Measurements from ENCODE around the gene ELMO1.

ELMO1 gene

DNA sequence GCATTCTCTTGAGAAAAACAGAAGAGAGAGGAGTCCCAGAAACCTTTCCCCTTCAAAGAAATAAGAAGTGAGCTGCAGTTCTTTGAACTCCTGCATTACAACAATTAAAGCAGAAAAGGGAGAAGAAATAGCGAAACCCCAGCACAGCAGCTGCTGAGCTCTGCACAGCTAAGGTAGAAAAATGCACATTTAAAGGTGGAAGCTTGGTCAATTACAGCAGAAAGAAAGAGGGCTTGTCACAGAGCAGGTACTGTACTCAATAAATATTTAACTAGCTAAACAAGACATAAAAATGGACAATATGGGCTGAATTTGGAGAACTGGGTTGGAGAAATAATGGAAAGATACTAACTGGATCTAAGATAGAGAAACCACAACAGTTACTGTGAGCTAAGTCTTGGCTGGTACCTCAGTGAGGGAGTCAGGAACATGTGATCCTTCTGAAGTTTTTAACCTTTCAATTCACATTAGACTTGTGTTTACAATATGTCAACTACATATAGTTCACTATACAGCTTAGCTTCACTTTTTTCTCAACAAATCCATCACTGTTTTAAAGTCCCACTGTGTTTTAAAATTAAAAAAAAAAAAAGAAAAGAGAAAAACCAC, 332.5 kb downstream of the ELMO1 start:
- Histone ChIP-seq H3K27ac (no peak overlapping the region), H3K4me1 (peaks cover 0 to 10% (median 0%) of the 10 kb centered on the region in 4 donors), H3K4me3 (no peak overlapping the region), H3K9me3 (no peaks in the 10 kb centered on the region), H3K36me3 (no peaks in the 10 kb centered on the region), H3K27me3 (no peaks in the 10 kb centered on the region)
- intact Hi-C loops (cut with DNase I; ENCODE audit: low total_unique reads), result no loop called here
- no peak for DNase-seq
- TF ChIP-seq, protein P1, sequence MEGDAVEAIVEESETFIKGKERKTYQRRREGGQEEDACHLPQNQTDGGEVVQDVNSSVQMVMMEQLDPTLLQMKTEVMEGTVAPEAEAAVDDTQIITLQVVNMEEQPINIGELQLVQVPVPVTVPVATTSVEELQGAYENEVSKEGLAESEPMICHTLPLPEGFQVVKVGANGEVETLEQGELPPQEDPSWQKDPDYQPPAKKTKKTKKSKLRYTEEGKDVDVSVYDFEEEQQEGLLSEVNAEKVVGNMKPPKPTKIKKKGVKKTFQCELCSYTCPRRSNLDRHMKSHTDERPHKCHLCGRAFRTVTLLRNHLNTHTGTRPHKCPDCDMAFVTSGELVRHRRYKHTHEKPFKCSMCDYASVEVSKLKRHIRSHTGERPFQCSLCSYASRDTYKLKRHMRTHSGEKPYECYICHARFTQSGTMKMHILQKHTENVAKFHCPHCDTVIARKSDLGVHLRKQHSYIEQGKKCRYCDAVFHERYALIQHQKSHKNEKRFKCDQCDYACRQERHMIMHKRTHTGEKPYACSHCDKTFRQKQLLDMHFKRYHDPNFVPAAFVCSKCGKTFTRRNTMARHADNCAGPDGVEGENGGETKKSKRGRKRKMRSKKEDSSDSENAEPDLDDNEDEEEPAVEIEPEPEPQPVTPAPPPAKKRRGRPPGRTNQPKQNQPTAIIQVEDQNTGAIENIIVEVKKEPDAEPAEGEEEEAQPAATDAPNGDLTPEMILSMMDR (IDR thresholded peaks at IDR 0.05), result no peak

DNA sequence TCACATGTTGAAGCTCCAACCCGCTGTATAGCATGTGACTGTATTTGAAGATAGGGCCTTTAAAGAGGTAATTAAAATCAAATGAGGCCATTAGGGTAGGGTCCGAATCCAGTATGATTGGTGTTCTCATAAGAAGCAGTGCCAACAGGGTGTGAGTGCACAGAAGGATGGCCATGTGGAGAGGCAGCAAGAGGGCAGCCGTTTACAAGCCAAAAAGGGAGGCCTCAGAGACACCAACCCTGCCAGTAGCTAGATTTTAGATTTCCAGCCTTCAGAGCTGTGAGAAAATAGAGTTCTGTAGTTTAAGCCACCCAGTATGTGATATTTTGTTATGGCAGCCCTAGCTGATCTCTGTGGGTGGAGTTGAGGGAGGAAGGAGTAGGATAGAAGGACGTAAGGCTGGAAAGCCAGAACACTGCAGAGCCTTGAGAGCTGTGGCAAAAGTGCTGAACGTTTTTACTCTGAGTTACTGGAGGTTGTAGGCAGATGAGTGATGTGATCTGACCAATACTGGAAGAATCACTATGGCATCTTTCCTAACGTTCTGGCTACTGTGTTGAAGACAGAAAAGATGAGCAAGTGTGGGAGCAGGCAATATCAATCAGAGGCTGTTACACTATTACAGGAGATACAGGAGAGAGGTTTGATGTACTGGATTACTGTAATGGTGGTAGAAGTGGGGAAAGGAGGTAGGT, 334.9 kb downstream of the ELMO1 start:
- TF ChIP-seq, protein P1 (IDR thresholded peaks at IDR 0.05), result no peak
- intact Hi-C loops (cut with DNase I; ENCODE audit: low total_unique reads), result no loop called here
- Histone ChIP-seq H3K27me3 (no peaks in the 10 kb centered on the region), H3K27ac (no peak overlapping the region), H3K4me3 (no peak overlapping the region), H3K36me3 (no peaks in the 10 kb centered on the region), H3K4me1 (peaks cover 0 to 3% (median 0%) of the 10 kb centered on the region in 4 donors), H3K9me3 (no peaks in the 10 kb centered on the region)
- DNase-seq, result no peak

DNA sequence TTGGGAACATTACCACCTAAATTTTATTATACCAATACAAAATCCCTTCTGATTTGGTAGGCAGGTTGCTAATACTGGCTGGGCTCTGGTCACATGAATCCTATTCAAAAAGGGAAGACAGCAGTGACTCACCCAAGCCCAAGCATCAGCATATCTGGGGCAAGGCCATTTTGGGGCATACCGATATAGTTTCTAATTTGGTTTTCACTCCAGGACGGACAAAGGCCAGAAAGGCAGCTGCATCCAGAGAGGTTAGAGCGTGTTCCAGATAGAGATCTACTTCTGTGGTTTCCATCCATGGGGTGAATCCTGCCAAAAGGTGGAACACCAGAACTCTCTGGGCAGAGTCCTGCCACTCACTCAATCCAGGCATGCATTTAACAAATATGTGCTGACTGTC, 335.8 kb downstream of the ELMO1 start:
- no peak overlapping the region for H3K27ac ChIP-seq
- no peaks in the 10 kb centered on the region for H3K9me3 ChIP-seq
- DNase-seq, result no peak
- H3K27me3 ChIP-seq, result no peaks in the 10 kb centered on the region
- no peak overlapping the region for H3K4me3 ChIP-seq
- TF ChIP-seq, protein P1 (IDR thresholded peaks at IDR 0.05), result no peak
- no peaks in the 10 kb centered on the region for H3K36me3 ChIP-seq
- no peaks in the 10 kb centered on the region for H3K4me1 ChIP-seq
- intact Hi-C loops (cut with DNase I; ENCODE audit: low total_unique reads), result no loop called here

DNA sequence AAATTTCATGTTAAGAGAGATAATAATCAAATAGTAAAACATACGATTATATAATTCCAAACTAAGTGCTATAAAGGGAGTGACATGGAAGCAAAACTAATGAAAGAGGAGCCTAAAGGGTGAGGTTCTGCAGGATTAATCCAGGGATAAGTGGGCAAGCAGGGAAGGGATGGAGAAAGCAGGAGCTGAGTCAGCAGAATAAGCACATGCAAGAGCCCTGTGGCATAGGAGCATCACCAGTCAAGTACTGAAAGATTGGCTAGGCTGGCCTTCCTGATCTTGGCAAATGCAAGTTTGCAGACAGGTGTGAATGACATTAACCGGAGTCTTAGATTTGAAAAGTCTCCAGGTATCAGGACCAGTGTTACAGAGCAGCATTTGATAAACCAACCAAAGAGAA, 336.4 kb downstream of the ELMO1 start:
- H3K27me3 ChIP-seq, result no peaks in the 10 kb centered on the region
- H3K36me3 ChIP-seq, result no peaks in the 10 kb centered on the region
- intact Hi-C loops (cut with DNase I; ENCODE audit: low total_unique reads), result no loop called here
- no peak overlapping the region for H3K27ac ChIP-seq
- no peaks in the 10 kb centered on the region for H3K9me3 ChIP-seq
- H3K4me1 ChIP-seq, result no peaks in the 10 kb centered on the region
- H3K4me3 ChIP-seq, result no peak overlapping the region
- TF ChIP-seq, protein P1 (IDR thresholded peaks at IDR 0.05), result no peak
- no peak for DNase-seq

DNA sequence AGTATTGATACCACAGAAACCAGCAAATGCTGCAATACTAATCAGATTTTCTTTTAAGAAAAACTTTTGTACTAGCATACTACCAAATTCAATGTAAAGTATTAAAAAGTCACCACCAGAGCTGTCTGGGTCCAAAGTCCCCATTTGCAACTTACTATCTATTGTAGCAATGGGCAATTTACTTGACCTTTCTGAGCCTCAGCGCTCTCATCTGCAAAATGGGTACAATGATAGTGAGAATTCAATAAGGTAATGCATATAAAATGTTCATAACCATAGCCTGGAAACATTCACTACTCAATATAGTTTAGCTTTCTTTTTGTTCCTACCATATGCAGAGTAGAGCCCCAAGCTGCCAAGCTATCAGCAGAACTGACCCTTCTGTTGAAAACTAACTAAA, 337.2 kb downstream of the ELMO1 start:
- Histone ChIP-seq H3K27me3 (no peaks in the 10 kb centered on the region), H3K4me3 (no peak overlapping the region), H3K9me3 (no peaks in the 10 kb centered on the region), H3K36me3 (no peaks in the 10 kb centered on the region), H3K4me1 (no peaks in the 10 kb centered on the region), H3K27ac (no peak overlapping the region)
- TF ChIP-seq, protein P1 (IDR thresholded peaks at IDR 0.05), result no peak
- intact Hi-C loops (cut with DNase I; ENCODE audit: low total_unique reads), result no loop called here
- DNase-seq, result no peak

Measured in tibial artery (tissue), 4 donors.